ENCODE results near the gene SLAMF8. TPM values are rescaled to one million over a fixed set of nuclear protein-coding genes. Genes with fewer than 3 reads are reported as not detected.

The SLAMF8 gene
- total RNA-seq, 1 experiment from 2014 or later = not detected

GRCh38 chr1:159857889-159858288, 31.2 kb downstream of the SLAMF8 start:
- Histone ChIP-seq H3K4me1 (ENCODE audit: insufficient read depth, low read length) (no peaks in the 10 kb centered on the region), H3K23ac (ENCODE audit: insufficient read length, low read depth, low read length) (no peak overlapping the region), H3K9me3 (ENCODE audit: control insufficient read depth, low read depth, low read length) (no peaks in the 10 kb centered on the region), H2AFZ (ENCODE audit: low read length) (no peak overlapping the region), H3K14ac (ENCODE audit: insufficient read depth, low read length) (no peak overlapping the region), H3K18ac (ENCODE audit: insufficient read length, low read depth, low read length) (no peak overlapping the region), H3K9ac (ENCODE audit: extremely low read depth, insufficient read length, low read length) (no peak overlapping the region), H4K5ac (ENCODE audit: insufficient read length, low read depth, low read length) (no peak overlapping the region), H2AK5ac (ENCODE audit: insufficient read length, low read length) (no peak overlapping the region), H2BK120ac (ENCODE audit: low read depth, low read length, poor library complexity, severe bottlenecking) (no peak overlapping the region), H4K20me1 (ENCODE audit: control insufficient read depth, insufficient read depth, insufficient read length) (no peaks in the 10 kb centered on the region), H3K27ac (ENCODE audit: insufficient read length, low read depth, low read length) (no peak overlapping the region), H3K79me1 (ENCODE audit: insufficient read depth, low read depth, low read length, poor library complexity, severe bottlenecking) (no peaks in the 10 kb centered on the region), H3K56ac (ENCODE audit: insufficient read length, low read depth, low read length) (no peak overlapping the region), H3T11ph (ENCODE audit: low read length) (no peak overlapping the region), H2BK5ac (ENCODE audit: insufficient read length, low read length) (no peak overlapping the region), H3K79me2 (ENCODE audit: insufficient read depth, low read length) (no peaks in the 10 kb centered on the region), H3K4ac (ENCODE audit: low read depth, low read length) (no peak overlapping the region), H3K27me3 (ENCODE audit: insufficient read depth, low read length) (peaks cover 6% of the 10 kb centered on the region; the same call in 1 of the 2 replicates), H2BK12ac (ENCODE audit: insufficient read length, low read depth, low read length) (no peak overlapping the region), H4K8ac (replicated peaks; ENCODE audit: insufficient read length, low read depth, low read length) (no peak overlapping the region), H2BK20ac (ENCODE audit: low read depth, low read length, poor library complexity, severe bottlenecking) (no peak overlapping the region), H3K4me2 (ENCODE audit: insufficient read depth, insufficient read length, low read length) (no peak overlapping the region), H4K91ac (ENCODE audit: insufficient read length, low read depth, low read length) (no peak overlapping the region), H2BK15ac (ENCODE audit: low read depth, low read length) (no peak overlapping the region), H3K23me2 (ENCODE audit: insufficient read length, low read depth, low read length, poor library complexity, severe bottlenecking) (peaks cover 6% of the 10 kb centered on the region)
- H3K4me3 Mint-ChIP-seq = no peak overlapping the region
- WGBS (ENCODE audit: extremely low coverage, insufficient read length, low lambda C conversion rate) = no CpG with 5 or more reads among the region's 6 CpGs
- no peak for TF ChIP-seq CTCF (conservative IDR thresholded peaks at IDR 0.05)
- H3K36me3 Mint-ChIP-seq (ENCODE audit: insufficient read depth in 1 of 3, low read depth in 3 of 3) = no peaks in the 10 kb centered on the region
- H3K9me3 Mint-ChIP-seq = no peaks in the 10 kb centered on the region
- no peak overlapping the region; a peak in 1 of 7 replicates for H3K27ac Mint-ChIP-seq
- H3K4me1 Mint-ChIP-seq = peaks cover 14 to 19% of the 10 kb centered on the region in 2 experiments
- H3K27me3 Mint-ChIP-seq (ENCODE audit: low read depth) = peaks cover 54% of the 10 kb centered on the region
- no peak for DNase-seq
